Skeletal muscle tissue (tissue), 4 donors: ENCODE measurements around the gene TPRX2. TPM values are rescaled to one million over a fixed set of nuclear protein-coding genes. Genes with fewer than 3 reads are reported as not detected.
"Not testable (repeated sequence)": the region's sequence is repeated elsewhere in the genome, so short reads cannot be mapped to it uniquely, and the experiment has no call there.

ENCODE experiments used
- H3K27ac ChIP-seq: one replicate; pipeline ENCODE4 v1.7.0; 2013; ENCODE audit warnings: mild to moderate bottlenecking, low read depth, low read length, inconsistent platforms
- H3K27me3 ChIP-seq, 3 donors: one replicate each; pipeline ENCODE4 v1.7.0; 2013; ENCODE audit warnings: low read length in 3 of 3; ENCODE audit not compliant: control insufficient read depth in 3 of 3, insufficient read depth in 3 of 3
- H3K36me3 ChIP-seq, 3 donors: one replicate each; pipeline ENCODE4 v1.7.0; 2013; ENCODE audit warnings: low read length in 3 of 3; ENCODE audit not compliant: control insufficient read depth in 3 of 3, insufficient read depth in 3 of 3
- H3K4me1 ChIP-seq, 3 donors: one replicate each; pipeline ENCODE4 v1.7.0; 2013; ENCODE audit warnings: low read length in 3 of 3, mild to moderate bottlenecking in 3 of 3; ENCODE audit not compliant: control insufficient read depth in 3 of 3, insufficient read depth in 3 of 3
- H3K4me3 ChIP-seq, 3 donors: one replicate each; pipeline ENCODE4 v1.7.0; 2013; ENCODE audit warnings: low read length in 3 of 3
- H3K9ac ChIP-seq, 3 donors: one replicate each; pipeline ENCODE4 v1.7.0; 2013; ENCODE audit warnings: low read length in 3 of 3, mild to moderate bottlenecking in 3 of 3, moderate library complexity in 2 of 3, low read depth in 1 of 3
- H3K9me3 ChIP-seq, 3 donors: one replicate each; pipeline ENCODE4 v1.7.0; 2013; ENCODE audit warnings: low read length in 3 of 3; ENCODE audit not compliant: control insufficient read depth in 3 of 3
- total RNA-seq: library from RNA; depleted of rRNA; stranded (reverse); fragments of >200 nt; gene quantifications from one replicate; pipeline ENCODE4 v1.2.3, GENCODE V29; 2014
- donor health status: Osteomylitis.

TPRX2 gene
- total RNA-seq, 1 donor from 2014 or later, result not detected

DNA sequence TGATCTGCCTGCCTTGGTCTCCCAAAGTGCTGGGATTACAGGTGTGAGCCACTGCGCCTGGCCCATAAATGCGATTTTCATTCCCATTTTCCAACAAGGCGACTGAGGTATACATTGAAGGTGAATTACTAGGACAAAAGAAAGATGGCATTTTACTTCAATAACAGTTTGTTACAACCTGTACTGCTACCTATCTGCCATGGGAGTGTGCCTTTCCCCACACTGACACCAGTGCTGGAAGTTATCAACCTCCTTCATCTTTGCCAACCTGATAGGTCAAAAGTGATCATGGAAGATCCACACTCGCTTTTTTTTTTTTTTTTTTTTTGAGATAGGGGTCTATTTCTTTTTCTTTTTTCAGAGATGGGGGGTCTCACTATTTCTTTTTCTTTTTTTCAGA, 26.3 kb upstream of the TPRX2 start:
- Histone ChIP-seq H3K27me3 (peaks cover 0 to 8% (median 3%) of the 10 kb centered on the region in 3 donors), H3K4me3 (no peak overlapping the region)

DNA sequence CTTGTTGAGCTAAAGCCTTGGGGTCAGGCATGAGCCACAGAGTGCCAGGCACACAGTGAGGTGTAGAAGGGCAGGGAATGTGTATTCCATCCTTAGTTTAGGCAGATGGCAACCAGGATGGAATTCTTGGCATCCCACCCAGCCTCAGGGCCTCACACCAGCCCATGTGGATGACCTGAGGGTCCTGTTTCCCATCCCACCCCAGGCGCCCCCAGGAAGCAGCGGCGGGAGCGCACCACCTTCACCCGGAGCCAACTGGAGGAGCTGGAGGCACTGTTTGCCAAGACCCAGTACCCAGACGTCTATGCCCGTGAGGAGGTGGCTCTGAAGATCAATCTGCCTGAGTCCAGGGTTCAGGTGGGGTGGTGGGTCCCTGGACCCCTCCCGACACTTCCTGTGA, 23.0 kb upstream of the TPRX2 start:
- Histone ChIP-seq H3K36me3 (no peaks in the 10 kb centered on the region), H3K27me3 (peaks cover 3 to 15% (median 3%) of the 10 kb centered on the region in 3 donors), H3K4me3 (no peak overlapping the region), H3K27ac (no peak overlapping the region), H3K4me1 (no peaks in the 10 kb centered on the region), H3K9me3 (no peaks in the 10 kb centered on the region), H3K9ac (no peak overlapping the region)

More for the DNA sequence above, 26.3 kb upstream of the TPRX2 start:
- Histone ChIP-seq H3K27ac (no peak overlapping the region), H3K4me1 (no peaks in the 10 kb centered on the region), H3K9ac (no peak overlapping the region), H3K9me3 (no peaks in the 10 kb centered on the region), H3K36me3 (no peaks in the 10 kb centered on the region)

DNA sequence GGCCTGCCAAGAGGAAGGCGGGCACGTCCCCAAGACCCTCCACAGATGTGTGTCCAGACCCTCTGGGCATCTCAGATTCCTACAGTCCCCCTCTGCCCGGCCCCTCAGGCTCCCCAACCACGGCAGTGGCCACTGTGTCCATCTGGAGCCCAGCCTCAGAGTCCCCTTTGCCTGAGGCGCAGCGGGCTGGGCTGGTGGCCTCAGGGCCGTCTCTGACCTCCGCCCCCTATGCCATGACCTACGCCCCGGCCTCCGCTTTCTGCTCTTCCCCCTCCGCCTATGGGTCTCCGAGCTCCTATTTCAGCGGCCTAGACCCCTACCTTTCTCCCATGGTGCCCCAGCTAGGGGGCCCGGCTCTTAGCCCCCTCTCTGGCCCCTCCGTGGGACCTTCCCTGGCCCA, 19.6 kb upstream of the TPRX2 start:
- Histone ChIP-seq H3K36me3 (no peaks in the 10 kb centered on the region), H3K9me3 (no peaks in the 10 kb centered on the region), H3K4me3 (no peak overlapping the region), H3K4me1 (no peaks in the 10 kb centered on the region), H3K27ac (no peak overlapping the region), H3K9ac (no peak overlapping the region), H3K27me3 (peaks cover 5 to 26% (median 18%) of the 10 kb centered on the region in 3 donors)

DNA sequence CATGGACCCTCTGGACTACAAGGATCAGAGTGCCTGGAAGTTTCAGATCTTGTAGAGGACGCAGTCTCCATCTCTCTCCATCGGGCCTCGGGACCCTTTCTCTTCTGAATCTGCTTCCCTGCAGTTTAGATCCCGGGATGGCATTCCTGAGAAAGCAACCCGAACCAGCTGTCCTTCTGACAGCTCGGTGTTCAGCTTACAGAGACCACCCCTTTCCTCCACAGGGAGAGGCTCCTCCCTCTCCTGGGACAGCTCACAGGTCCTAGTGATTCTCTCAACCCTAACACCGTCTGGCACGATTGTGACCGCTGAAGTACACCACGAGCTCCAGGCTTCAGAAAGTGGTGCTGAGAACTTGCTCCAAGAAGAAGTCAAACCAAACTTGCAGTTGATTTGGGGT, 19.1 kb upstream of the TPRX2 start:
- Histone ChIP-seq H3K9me3 (no peaks in the 10 kb centered on the region), H3K9ac (no peak overlapping the region), H3K4me1 (no peaks in the 10 kb centered on the region), H3K4me3 (no peak overlapping the region), H3K27ac (no peak overlapping the region), H3K36me3 (no peaks in the 10 kb centered on the region), H3K27me3 (peaks cover 5 to 25% (median 18%) of the 10 kb centered on the region in 3 donors)

DNA sequence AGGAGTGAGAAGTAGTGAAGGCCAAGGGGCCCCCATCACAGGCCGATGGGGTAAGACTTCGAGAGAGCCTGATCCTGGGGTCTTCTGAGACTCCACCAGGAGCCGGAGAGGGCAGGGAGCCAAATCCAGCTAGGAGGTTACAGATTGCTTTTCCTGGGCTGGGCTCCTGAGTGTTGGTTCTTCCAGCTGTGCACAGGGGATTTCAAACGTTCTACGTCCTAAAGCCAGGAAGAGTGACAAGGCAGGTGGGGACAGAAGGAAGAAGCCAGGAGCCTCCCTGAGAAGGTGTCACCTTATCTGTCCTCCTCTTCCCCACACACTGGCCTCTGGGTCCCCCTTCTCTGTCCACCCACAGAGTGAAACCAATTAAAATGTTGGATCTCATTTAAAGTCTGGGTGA, 16.1 kb upstream of the TPRX2 start:
- H3K4me3 ChIP-seq, result no peak overlapping the region
- H3K4me1 ChIP-seq, result no peaks in the 10 kb centered on the region
- H3K27me3 ChIP-seq, result peaks cover 5 to 25% (median 18%) of the 10 kb centered on the region in 3 donors
- no peak overlapping the region for H3K9ac ChIP-seq
- no peak overlapping the region for H3K27ac ChIP-seq
- H3K36me3 ChIP-seq, result no peaks in the 10 kb centered on the region
- no peaks in the 10 kb centered on the region for H3K9me3 ChIP-seq

DNA sequence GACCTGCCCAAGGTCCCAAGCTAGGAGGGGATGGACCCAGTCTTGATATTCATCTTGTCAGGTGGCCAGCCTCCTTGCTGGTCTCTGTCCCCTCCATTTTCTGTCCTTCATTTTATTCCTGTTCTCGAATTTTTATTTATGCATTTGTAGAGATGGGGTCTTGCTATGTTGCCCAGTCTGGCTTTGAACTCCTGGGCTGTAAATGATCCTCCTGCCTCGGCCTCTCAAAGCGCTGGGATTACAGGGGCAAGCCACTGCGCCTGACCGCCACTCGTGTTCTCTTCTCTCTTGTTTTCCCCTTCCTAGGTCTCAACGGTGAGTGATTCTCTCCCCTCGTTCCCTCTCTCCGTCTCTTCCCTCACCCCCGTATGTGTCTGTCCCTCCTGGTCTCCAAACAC, 10.6 kb upstream of the TPRX2 start:
- Histone ChIP-seq H3K9me3 (no peaks in the 10 kb centered on the region), H3K36me3 (no peaks in the 10 kb centered on the region), H3K4me1 (peaks cover 0 to 4% (median 0%) of the 10 kb centered on the region in 3 donors), H3K27ac (no peak overlapping the region), H3K9ac (no peak overlapping the region), H3K4me3 (no peak overlapping the region), H3K27me3 (peaks cover 20 to 31% (median 23%) of the 10 kb centered on the region in 3 donors)

DNA sequence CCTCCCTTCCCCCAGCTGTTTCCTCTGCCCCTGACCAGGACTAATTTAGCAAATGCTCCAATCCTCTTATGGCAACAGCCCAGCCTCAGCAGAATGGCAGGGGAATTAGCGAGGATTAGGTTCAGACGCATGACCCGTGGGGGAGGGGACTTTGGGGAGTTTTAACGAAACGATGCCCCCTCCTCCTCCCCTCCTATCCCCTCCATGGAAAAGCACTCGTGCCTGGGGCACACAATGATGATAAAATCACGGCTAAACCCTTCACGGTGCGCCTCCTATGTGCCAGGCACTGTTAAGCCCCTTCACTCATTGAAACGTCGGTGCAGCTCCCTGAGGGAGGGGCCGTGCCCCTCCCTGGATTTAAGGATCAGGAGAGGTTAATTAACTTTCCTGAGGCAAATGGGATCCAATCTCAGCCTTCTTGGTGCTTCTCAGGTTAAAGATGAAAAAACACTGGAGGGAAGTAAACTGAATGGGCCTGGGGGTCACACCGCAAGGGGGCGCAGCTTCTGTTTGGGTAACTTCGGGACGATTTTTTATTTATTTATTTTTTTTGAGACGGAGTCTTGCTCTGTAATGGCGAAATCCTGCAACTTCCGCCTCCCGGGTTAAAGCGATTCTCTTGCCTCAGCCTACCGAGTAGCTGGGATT, 10.1 kb upstream of the TPRX2 start:
- H3K27ac ChIP-seq, result no peak overlapping the region
- peaks cover 0 to 4% (median 0%) of the 10 kb centered on the region in 3 donors for H3K4me1 ChIP-seq
- no peaks in the 10 kb centered on the region for H3K9me3 ChIP-seq
- peaks cover 24 to 32% (median 28%) of the 10 kb centered on the region in 3 donors for H3K27me3 ChIP-seq
- no peaks in the 10 kb centered on the region for H3K36me3 ChIP-seq
- H3K4me3 ChIP-seq, result no peak overlapping the region
- H3K9ac ChIP-seq, result no peak overlapping the region

DNA sequence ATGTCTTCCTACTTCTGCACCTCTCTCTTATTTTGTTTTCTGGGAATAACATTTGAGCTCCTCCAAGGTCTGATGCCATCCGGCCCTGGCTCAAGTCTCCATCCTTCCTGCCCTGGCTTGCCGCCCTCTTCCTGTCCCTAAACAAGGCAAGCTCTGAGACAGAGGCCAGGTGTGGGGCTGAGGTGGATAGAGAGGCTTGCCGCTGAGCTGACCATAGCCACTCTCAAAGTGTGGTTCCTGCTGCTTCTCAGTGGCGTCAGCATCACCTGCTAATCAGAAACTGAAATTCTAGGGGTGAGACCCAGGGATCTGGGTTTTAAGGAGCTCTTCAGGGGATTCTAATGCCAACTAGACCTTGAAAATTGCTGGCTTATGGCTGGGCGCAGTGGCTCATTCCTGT, 6.0 kb upstream of the TPRX2 start:
- H3K27ac ChIP-seq, result no peak overlapping the region
- H3K36me3 ChIP-seq, result no peaks in the 10 kb centered on the region
- H3K27me3 ChIP-seq, result peaks cover 23 to 34% (median 34%) of the 10 kb centered on the region in 3 donors
- H3K9me3 ChIP-seq, result no peaks in the 10 kb centered on the region
- peaks cover 0 to 4% (median 0%) of the 10 kb centered on the region in 3 donors for H3K4me1 ChIP-seq
- no peak overlapping the region for H3K9ac ChIP-seq
- no peak overlapping the region for H3K4me3 ChIP-seq

DNA sequence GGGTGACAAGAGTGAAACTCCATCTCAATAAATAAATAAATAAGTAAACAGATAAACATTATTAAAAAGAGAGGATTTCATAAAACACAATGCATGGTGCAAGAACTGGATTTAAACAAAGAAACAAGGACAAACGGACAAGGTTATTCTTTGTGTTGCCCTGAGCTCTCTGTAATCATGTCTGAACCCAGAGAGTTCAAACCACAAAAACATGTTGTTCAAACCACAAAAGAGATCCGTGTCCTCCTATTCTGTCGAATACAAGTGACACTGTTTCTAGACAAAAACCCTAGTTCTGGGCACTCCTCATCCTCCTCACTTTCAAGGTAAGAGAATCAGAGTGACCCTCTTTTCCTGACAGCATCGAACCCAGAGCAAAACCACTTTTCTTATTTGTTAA, 4.6 kb upstream of the TPRX2 start:
- no peak overlapping the region for H3K27ac ChIP-seq
- no peak overlapping the region for H3K9ac ChIP-seq
- no peaks in the 10 kb centered on the region for H3K36me3 ChIP-seq
- no peaks in the 10 kb centered on the region for H3K4me1 ChIP-seq
- peaks cover 15 to 27% (median 25%) of the 10 kb centered on the region in 3 donors for H3K27me3 ChIP-seq
- no peak overlapping the region for H3K4me3 ChIP-seq
- no peaks in the 10 kb centered on the region for H3K9me3 ChIP-seq

DNA sequence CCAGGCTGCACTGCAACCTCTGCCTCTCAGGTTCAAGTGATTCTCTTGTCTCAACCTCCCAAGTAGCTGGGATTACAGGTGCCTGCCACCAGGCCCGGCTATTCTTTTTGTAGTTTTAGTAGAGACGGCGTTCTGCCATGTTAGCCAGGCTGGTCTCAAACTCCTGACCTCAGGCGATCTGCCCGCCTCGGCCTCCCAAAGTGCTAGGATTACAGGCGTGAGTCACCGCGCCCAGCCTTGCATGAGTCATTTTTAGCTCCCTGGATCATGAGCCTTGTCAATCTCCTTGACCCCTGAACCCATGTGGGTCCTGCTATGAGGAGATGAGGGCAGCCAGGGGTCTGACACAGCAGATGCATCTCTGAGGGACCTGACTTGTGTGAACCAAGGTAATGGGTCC, 804 bp upstream of the TPRX2 start:
- not testable (repeated sequence) for H3K9ac ChIP-seq, H3K9me3 ChIP-seq, H3K27ac ChIP-seq, H3K36me3 ChIP-seq, H3K4me3 ChIP-seq, H3K4me1 ChIP-seq
- peaks cover 7 to 20% (median 9%) of the 10 kb centered on the region in 3 donors for H3K27me3 ChIP-seq
